Stimulated activated CD4-positive, alpha-beta T cell treated with anti-CD3 and anti-CD28 coated beads, Interleukin-1b, Interleukin-23, amount 100 ng/mL, for 48 hours (primary cell): ENCODE measurements around the gene NCAPD2.
A peak's percentile ranks its signal among the peaks of the same experiment; 100 is the strongest.

Experiments used
- DNase-seq: peaks from one replicate; pipeline ENCODE4 v3.0.0-alpha.2; 2020

The NCAPD2 gene

DNA sequence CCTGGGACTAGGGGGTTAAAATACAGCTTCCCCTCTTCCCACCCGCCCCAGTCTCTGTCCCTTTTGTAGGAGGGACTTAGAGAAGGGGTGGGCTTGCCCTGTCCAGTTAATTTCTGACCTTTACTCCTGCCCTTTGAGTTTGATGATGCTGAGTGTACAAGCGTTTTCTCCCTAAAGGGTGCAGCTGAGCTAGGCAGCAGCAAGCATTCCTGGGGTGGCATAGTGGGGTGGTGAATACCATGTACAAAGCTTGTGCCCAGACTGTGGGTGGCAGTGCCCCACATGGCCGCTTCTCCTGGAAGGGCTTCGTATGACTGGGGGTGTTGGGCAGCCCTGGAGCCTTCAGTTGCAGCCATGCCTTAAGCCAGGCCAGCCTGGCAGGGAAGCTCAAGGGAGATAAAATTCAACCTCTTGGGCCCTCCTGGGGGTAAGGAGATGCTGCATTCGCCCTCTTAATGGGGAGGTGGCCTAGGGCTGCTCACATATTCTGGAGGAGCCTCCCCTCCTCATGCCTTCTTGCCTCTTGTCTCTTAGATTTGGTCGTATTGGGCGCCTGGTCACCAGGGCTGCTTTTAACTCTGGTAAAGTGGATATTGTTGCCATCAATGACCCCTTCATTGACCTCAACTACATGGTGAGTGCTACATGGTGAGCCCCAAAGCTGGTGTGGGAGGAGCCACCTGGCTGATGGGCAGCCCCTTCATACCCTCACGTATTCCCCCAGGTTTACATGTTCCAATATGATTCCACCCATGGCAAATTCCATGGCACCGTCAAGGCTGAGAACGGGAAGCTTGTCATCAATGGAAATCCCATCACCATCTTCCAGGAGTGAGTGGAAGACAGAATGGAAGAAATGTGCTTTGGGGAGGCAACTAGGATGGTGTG is 42.3 kb downstream of the NCAPD2 start:
- peak; percentile 20 for DNase-seq

DNA sequence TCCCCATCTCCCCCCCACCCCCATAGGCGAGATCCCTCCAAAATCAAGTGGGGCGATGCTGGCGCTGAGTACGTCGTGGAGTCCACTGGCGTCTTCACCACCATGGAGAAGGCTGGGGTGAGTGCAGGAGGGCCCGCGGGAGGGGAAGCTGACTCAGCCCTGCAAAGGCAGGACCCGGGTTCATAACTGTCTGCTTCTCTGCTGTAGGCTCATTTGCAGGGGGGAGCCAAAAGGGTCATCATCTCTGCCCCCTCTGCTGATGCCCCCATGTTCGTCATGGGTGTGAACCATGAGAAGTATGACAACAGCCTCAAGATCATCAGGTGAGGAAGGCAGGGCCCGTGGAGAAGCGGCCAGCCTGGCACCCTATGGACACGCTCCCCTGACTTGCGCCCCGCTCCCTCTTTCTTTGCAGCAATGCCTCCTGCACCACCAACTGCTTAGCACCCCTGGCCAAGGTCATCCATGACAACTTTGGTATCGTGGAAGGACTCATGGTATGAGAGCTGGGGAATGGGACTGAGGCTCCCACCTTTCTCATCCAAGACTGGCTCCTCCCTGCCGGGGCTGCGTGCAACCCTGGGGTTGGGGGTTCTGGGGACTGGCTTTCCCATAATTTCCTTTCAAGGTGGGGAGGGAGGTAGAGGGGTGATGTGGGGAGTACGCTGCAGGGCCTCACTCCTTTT is 43.1 kb downstream of the NCAPD2 start:
- peak; percentile 25 for DNase-seq

DNA sequence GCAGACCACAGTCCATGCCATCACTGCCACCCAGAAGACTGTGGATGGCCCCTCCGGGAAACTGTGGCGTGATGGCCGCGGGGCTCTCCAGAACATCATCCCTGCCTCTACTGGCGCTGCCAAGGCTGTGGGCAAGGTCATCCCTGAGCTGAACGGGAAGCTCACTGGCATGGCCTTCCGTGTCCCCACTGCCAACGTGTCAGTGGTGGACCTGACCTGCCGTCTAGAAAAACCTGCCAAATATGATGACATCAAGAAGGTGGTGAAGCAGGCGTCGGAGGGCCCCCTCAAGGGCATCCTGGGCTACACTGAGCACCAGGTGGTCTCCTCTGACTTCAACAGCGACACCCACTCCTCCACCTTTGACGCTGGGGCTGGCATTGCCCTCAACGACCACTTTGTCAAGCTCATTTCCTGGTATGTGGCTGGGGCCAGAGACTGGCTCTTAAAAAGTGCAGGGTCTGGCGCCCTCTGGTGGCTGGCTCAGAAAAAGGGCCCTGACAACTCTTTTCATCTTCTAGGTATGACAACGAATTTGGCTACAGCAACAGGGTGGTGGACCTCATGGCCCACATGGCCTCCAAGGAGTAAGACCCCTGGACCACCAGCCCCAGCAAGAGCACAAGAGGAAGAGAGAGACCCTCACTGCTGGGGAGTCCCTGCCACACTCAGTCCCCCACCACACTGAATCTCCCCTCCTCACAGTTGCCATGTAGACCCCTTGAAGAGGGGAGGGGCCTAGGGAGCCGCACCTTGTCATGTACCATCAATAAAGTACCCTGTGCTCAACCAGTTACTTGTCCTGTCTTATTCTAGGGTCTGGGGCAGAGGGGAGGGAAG is 43.9 kb downstream of the NCAPD2 start:
- DNase-seq = peak; percentile 83

GRCh38 chr12:6538420-6539313 is 44.8 kb downstream of the NCAPD2 start:
- peak; percentile 21 for DNase-seq

DNA sequence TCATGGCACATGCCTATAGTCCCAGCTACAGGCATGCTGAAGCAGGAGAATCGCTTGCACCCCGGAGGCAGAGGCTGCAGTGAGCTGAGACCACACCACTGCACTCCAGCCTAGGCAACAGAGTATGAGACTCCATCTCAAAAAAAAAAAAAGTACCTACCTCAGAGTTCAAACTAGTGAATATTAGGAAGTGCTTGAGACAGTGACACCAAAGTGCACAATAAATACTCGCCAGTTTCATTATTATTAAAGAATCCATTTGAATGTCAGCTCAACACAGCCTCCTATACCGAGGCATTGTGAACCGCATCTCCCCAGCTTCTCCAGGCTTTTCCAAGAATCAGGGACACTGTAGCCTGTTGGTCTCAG is 45.4 kb downstream of the NCAPD2 start:
- DNase-seq = no peak

DNA sequence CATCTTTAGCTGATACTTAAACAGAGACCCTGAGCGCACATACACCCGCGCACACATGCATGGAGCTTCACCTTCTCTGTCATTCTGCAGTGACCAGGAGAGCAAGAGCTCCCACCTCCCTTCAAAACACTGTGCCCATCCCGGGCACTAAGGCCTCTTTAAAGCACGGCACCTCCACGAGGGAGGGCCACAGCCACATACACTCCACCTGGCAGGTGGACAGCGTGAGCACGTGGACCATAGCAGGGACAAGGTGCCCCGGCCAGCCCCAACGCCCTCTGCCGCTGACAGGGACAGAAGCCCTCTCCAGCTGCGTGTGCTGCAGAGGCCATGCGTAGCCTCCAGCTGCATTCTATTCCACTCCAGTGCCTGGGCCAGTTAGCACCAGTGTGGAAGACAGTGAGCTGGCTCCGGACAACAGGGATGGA is 45.8 kb downstream of the NCAPD2 start:
- DNase-seq = no peak

- peak; percentile 52 for DNase-seq
Observed at GRCh38 chr12:6540181-6540877, 46.4 kb downstream of the NCAPD2 start.

DNA sequence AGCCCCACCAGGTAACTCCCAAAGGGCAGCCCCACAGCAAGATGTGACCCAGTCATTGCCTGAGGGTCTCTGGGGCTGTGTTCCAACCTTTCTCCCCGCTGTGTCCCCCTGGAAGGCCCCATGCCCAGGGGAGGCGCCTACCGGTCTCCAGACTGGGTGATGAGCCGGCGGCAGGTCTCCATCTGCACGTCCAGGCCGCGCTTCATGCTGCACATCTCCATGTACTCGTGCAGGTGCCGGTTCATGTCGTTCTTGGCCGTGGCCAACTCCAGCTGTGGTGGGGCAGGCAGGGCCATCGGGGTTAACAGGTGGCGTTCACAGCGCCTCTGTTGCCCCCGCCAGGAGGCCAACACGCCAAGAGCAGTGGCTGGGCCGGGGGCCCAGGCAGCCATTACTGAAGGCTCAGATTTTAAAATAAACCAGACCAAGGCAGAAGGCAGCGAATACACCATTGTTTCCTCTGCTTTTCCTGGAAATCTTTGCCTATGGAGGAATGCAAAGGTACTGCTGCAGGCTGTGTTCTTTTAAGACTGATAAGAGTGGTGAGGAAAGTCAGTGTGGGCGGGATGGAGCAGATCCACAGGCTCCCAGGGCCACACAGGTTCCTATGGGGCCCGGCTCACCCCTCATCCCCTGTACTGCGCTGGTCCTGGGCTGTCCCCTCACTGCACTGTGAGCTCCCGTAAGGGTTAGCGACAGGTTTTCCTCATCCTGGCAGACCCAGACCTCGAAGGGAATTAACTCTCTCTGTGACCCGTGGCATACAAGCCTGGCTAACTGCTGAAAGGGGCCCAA is 47.7 kb downstream of the NCAPD2 start:
- no peak for DNase-seq

DNA sequence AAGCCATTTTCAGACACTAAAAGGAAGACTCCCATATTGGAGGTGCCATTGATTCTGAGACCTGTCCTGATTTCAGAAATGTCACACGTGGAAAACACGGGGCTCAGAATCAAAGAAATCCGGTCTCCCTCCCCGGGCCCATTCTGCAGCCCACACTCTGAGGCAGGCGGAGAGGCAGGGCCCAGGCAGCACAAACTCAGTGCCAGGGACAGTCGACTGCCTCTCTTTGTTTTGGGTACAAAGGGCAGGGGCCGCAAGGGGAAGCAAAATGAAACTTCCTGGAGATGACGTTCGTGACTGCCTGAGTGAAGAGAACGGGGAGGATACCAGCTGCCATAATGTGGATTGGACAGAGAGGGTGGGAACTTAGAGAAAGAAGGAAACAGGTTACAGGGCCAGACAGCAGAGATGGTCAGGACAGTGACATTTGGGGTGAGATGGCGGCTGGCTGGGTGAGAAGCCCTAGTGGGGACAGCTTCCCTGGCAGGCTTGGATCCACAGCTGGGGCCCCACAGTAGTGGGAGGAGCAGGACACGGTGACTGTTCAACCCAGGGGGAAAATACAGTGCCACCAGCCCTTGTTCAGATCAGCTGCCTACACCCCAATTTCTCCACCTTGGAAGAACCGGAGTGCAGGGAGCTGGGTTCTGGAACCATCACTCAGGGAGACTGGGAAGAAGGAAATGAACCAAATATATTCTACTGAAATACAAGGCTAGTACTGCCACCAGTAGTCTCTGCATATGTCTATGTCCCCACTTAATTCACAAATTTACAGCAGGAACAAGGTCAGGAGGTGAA is 48.5 kb downstream of the NCAPD2 start:
- DNase-seq = no peak

GRCh38 chr12:6546016-6546415 is 52.1 kb downstream of the NCAPD2 start:
- DNase-seq = no peak

DNA sequence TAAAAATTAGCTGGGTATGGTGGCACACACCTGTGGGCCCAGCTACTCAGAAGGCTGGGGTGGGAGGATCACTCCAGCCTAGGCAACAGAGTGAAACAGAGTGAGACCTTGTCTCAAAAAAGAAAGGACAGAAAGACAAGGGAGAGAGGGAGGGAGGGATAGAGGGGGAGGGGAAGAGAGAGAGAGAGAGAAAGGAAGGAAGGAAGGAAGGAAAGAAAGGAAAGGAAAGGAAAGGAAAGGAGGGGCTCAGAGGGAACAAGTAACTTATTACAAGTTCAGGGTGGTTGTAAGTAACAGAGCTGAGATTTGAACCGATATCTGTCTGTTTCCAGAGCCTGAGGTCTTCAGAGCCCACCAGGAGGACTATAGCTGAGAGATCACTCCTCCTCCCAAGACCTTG is 53.7 kb downstream of the NCAPD2 start:
- DNase-seq = no peak

GRCh38 chr12:6547987-6548386 is 54.1 kb downstream of the NCAPD2 start:
- DNase-seq = no peak

DNA sequence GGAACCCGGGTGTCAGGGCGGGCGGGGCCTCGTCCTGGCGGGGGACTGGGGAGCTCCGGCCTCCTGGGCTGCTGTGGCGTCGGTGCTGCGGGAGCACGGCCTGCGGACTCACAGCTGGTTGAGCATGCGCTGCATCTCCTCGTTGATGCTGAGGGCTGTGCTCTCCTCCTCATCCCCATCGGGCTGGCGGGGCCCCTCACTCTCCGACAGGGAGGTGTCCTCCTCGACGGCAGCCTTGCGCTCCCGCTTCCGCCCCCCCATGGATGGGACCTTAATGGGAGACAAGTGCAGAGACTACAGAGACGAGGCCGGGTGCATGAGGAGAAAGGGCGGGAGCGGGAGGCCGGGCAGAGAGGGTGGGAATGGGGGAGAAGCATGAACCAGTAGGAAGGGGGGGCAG is 54.7 kb downstream of the NCAPD2 start:
- DNase-seq = no peak

- DNase-seq = no peak
Observed at GRCh38 chr12:6548966-6549683, 55.2 kb downstream of the NCAPD2 start.

DNA sequence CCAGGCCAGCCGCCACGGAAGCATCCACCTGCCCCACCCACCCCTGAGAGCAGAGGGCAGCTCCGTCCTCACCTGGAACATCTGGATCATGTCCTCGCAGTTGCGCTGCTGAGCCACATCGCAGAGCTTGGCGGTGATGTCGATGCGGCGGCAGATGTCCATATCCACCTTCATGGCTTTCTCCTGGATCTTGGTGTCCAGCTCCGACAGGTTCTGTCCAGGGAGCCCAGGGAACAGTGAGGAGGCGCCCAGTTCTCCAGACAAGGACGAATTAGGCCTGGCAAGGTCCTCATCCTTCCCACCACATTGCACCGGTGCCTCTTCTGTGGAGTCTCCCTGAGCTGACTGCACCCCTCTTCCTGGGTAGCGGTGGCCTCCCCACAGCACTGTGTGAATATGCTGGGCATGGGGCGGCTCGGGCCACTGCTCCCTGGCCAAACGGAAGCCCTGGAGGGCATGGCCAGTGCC is 55.8 kb downstream of the NCAPD2 start:
- DNase-seq = no peak

- no peak for DNase-seq
Observed at GRCh38 chr12:6550294-6551062, 56.6 kb downstream of the NCAPD2 start.

- DNase-seq = no peak
Observed at GRCh38 chr12:6551063-6551461, 57.2 kb downstream of the NCAPD2 start.

DNA sequence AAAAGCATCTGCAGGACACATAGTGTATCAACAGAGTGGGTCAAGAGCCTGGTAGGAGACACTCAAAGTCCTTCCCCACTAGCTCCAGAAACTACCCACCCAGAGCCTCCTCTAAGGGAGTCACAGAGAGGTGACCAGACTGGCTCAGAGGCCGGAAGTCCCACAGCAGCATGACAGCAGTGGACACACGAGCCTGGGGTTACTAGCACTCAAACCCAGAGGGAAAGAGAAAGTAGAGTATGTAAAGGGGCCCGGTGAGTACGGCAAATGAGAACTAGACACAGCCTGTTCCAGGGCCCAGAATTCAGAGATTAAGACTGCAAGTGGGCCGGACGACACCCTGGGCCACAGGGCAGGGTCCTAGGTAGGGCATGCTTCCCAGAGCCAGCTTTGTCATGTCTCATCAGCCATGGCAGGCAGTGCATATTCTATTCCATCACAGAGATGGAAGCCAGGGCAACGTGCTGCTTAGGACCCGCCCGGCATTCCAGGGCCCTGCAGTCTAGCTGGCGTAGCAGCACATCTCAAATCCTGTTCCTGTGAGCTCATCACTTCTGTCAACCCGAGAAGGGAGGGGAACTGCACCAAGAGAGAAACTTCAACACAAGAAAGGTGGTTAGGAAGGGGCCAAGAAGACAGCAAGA is 57.7 kb downstream of the NCAPD2 start:
- no peak for DNase-seq
